HG03571 (cell line): Measurements from ENCODE around the gene TXNRD1.
"Not testable (repeated sequence)": the region's sequence is repeated elsewhere in the genome, so short reads cannot be mapped to it uniquely, and the experiment has no call there.

Source experiments
- ATAC-seq: cut with Tn5 transposase; IDR thresholded peaks from one replicate; pipeline ENCODE4 v1.9.1; 2021; ENCODE audit not compliant: unreplicated experiment

Gene TXNRD1

DNA sequence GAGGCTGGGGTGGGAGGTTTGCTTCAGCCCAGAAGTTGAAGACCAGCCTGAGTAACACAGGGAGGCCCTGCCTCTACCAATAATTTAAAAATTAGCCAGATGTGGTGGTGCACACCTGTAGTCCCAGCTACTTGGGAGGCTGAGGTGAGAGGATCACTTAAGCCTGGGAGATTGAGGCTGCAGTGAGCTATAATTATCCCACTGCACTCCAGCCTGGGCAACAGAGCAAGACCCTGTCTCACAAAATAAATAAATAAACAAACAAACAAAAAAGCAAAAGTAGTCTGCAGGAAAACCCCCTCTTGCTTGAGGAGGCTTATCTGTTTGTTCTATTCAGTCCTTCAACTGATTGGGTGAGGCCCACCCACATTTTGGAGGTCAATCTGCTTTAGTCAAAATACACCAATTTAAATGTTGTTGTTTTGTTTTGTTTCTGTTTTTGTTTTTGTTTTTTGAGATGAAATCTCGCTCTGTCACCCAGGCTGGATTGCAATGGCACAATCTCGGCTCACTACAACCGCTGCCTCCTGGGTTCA lies 24.9 kb upstream of the TXNRD1 start:
- ATAC-seq = no peak

- ATAC-seq = no peak
These were observed 18.3 kb upstream of the TXNRD1 start for GRCh38 chr12:104197264-104197663.

- no peak for ATAC-seq
These were observed 15.6 kb upstream of the TXNRD1 start for GRCh38 chr12:104199964-104200363.

DNA sequence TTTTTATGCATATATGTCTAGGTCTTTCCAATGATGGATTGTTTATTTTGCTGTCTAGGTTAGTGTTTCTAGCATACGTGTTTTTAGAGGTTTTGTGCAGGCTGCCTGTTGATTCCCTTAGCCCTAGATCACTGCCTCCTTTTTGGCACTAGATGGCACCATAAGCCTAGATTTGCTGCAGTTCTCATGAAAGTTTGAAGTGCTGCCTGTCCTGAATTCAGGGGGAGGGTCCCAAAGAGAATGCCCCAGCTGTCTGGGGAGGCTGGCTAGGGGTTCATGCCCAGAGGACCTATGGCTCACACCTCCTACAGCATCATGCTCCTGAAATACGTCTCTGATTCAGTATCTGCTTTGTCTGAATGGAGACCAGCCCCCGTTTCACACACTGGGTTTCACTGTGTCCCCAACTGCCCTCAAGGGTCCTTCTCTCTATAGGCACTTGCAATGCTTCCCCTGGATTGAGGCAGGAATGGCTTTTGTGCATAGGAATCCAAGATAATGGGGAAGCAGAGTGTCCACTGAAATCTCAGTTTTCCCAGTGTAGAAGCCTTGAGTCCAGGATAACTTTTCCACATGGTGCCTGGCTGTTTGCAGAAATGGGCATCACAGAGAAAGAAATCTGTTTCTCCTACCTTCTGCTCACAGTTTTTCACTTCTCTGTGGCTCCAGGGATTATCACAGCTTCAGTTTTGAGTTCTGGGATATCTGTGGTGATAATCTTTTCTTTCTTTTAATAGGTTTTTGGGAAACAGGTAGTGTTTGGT lies 14.2 kb upstream of the TXNRD1 start:
- ATAC-seq = no peak

DNA sequence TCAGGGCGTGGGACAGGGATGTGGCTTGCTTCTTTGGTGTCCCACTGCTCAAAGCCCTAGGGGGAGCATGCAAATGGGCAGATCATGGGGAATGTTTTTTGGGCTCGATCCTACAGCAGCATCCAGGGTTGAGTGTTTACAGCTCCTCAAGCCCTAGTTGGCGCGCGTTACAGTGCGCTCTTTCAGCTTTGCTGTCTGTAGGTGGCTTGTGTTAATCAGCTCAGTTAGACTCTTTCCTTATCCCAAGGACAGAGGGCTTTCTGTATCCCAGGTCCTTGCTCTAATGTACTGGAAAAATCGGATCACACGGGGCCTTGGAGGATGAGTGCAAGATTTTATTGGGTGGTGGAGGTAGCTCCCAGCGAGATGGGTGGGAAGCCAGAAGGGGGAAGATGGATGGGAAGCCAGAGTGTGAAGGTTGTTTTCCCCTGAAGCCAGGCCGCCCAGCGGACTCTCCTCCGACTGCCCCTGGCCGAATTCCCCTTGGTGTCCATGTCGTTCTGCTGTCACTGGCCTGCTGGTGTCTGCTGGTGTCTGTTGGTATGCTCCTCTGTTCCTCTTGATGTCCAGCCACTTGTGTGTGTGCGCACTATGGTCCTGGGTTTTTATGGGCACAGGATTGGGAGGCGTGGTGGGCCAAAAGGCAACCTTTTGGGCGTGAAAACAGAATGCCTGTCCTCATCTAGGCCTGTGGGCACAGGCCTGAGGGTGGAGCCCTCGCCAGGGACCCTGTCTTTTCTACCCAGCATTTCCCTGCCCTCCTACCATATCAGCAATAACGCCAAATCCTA lies 10.7 kb upstream of the TXNRD1 start:
- no peak for ATAC-seq

DNA sequence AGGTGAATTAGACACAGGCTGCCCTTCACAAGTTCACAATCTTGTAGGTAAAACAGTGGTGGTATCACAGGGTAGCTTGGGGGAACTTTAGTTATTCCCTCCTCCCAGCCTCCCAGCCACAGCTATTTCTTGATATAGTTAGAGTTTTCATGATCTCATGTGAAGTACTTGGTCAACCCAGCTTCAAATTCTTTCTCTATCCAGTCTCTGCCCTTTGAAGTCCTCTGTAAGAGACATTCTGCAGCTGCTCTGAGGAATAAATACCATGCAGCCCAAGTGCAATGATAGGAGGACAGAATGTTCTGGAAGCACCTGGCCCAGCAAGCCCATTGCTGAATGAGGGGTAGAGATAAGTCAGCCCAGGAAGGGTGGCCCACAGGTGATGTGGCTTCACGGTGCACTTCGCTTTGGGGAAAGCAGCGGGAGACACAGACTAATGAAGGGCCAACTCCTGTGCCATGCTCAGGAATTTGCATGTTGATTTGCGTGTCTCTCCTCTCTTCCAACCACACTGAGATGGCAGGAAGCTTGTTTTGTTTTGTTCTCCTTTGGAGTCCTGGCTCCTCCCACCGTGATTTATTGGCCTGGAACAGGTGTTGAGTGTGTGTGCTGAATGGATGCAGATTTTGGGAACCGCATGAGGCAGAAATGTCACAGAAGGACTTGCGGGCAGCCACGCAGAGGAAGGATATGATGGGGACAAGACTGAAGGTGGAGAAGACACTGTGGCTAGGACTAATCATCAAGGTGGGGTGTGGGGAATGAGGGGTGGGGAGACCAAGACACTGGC lies 8.0 kb upstream of the TXNRD1 start:
- no peak for ATAC-seq

DNA sequence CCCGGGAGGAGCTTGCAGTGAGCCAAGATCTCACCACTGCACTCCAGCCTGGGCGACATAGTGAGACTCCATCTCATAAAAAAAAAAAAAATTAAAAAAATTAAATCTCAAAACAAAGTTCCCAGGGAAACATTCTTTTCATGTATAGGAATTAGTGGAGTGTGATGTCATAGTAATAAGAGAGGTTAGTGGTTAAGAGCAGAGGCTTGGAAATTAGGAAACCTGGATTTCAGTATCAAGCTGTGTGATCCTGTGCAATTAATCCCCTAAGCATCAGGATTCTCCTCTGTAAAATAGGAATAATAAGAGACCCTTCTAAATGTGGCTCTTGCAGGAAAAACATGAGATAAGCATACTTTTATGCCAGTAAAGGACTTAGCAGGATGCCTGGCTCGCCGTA lies 3.1 kb upstream of the TXNRD1 start:
- no peak for ATAC-seq

DNA sequence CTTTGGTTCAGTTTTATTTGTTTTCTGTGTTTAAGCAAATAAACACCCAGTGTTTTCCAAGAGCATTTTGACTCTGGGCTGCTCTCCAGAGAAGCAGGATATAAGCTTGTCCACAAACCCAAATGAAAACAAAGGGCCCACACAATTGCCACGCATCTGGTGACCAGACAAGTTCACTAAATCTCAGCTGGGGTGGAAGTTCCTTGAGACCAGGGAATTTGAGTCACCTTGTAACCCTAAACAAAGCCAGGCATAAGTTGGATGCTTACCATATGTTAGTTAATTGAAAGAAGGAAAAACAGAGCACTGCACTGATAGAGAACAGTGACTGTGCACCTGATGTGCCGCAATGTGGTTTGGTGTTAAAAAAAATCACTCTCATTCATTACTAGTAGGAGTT lies 1.6 kb upstream of the TXNRD1 start:
- ATAC-seq = no peak

DNA sequence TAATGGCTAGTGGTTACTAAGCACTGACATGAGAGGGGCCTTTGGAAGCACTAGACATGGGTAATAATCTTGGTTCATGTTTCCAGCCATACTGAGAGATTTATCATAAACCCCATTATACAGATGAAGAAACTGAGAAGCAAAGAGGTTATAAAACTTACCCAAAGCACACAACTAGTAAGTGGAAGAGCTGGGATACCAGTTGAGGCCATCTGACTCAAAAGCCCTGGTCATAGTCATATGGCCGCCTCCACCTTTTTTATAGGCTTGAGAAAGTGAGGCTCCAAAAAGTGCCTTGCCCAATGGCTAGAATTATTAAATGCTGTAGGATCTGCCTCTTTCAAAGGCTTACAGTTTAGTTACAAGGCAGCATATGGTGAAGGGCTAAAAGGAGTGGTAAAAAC lies 944 bp downstream of the TXNRD1 start:
- no peak for ATAC-seq

DNA sequence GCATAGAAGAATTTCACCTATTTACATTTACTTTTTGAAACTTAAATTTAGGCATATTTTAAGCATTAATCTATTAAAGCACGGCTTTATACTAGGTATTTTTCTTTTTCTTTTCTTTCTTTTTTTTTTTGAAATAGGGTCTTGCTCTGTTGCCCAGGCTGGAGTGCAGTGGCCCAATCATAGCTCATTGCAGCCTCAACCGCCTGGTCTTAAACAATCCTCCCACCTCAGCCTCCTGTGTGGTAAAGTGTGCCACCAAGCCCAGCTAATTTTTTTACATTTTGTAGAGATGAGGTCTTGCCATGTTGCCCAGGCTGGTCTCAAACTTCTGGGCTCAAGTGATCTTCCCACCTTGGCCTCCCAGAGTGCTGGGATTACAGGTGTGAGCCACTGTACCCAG lies 2.9 kb downstream of the TXNRD1 start:
- not testable (repeated sequence) for ATAC-seq

- ATAC-seq = no peak
These were observed 3.4 kb downstream of the TXNRD1 start for GRCh38 chr12:104218935-104219334.

DNA sequence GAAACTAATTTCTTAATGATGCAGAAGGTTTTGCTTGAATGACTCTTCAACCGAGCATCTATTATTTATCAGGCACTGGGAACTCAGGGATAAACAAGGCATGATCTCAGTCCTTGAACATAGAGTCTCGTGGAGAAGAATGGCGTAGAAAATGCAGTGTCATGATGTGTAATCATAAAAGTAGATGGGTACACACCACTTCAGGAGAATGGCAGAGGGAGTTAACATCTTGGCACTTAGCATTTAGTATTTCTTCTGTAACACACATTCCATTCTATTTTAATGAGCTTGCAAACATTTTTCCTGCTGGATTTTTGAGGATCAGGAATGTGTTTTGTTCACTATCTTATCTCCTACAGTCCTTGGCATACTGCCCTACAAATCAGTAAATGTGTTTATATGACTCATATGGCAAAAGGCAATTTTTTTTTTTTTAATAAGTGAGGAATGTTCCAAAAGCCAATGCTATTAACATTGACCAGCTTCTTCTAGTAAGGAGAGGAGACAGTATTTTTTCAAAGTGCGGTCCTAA lies 3.8 kb downstream of the TXNRD1 start:
- no peak for ATAC-seq

DNA sequence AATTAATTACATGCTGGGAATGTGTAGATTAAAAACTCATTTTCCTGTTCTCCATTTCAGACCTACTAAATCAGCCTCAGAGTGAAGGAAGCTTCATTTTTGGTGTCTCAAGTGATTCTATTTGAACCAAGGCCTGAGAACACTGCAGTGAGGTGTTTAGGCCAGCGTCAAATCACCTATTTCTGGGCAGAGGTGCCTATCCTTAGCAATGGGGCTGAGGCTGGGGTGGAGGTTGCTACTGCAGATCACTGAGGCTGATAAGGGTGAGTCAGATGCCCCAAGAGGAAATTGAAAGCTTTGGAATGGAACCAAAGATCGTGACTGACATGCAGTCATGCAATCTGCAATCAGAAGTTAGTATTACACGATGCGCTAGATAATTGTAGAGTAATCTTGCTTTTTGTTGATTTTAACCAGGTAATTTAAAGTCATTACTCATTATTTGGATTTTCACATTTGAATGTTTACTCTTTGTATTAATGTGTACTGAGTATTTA lies 4.4 kb downstream of the TXNRD1 start:
- no peak for ATAC-seq

DNA sequence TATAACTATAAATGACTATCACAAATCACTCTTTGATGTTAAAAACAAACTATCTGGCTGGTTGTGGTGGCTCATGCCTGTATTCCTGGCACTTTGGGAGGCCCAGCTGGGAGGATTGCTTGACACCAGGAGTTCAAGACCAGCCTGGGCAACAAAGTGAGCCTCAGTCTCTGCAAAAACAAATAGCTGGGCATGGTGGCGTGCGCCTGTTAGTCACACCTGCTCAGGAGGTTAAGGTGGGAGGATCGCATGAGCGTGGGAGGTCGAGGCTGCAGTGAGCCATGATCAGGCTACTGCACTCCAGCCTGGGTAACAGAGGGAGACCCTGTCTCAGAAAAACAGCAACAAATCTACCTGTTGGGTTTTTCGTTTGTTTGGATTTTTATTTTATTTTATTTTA lies 5.4 kb downstream of the TXNRD1 start:
- no peak for ATAC-seq

DNA sequence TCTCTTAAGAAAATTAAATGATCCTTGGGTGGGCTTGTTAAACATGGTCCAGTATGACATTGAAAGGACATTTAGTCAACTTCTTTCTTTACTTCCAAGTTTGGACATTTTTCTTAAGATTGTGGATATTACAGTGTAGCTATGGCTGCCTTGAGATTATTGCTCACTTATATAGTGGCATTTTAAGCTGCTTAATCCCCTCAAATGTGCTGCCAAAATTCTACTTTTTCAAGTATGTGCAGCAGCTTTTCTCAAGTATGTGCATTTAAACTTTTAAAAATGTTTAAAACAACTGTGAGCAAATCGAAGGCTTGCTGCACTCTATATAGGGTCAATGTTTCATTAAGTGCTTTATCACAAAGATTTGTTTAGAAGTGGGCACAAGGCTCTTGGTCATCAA lies 7.4 kb downstream of the TXNRD1 start:
- ATAC-seq = no peak

- ATAC-seq = no peak
These were observed 8.1 kb downstream of the TXNRD1 start for GRCh38 chr12:104223712-104224111.

- ATAC-seq = no peak
These were observed 11.1 kb downstream of the TXNRD1 start for GRCh38 chr12:104226672-104227071.

- ATAC-seq = no peak
These were observed 14.9 kb downstream of the TXNRD1 start for GRCh38 chr12:104230304-104231095.

DNA sequence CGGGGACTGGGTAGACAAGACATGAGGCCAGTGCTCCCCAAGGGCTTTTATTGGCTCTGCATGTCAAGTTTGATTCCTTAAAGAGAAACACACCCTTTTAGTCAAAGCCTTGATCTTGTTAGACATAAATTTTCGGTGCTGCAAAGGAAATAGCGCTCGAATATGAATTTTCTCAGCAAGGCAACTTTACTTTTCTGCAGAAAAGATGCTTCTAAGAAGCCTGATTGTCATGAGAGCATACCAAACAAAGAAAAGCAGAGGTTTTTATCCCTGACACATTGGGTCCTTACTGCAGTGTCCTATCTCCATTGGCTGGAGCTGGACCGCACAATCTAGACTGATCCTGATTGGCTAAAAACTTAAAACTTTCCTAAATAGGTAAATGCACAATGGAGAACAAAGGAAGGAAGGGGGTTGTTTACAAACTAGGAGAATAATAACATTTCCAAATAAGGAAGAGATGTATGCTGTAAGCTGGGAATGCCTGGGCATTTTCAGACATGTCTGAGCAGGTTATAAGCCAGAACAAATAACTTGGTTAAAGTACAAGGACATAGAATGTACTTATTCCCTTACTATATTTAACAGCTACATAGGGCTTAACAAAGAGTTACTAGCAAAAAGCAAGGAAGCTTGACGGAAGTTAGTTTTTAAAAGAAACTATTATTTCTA lies 17.2 kb downstream of the TXNRD1 start:
- no peak for ATAC-seq
